KMS-11 (cell line): Measurements from ENCODE around the gene ACP2.

Source experiments
- H2AFZ ChIP-seq: fragments of 200-600 bp; sonication (generic); 2 replicates; pipeline ENCODE4 v1.6.1; 2016; ENCODE audit warnings: antibody characterized with exemption, mixed run types, low read depth
- H3K27ac ChIP-seq: fragments of 200-600 bp; sonication (generic); 2 replicates; pipeline ENCODE4 v1.6.1; 2016; ENCODE audit warnings: mild to moderate bottlenecking, mixed run types
- H3K27me3 ChIP-seq: fragments of 200-600 bp; sonication (generic); 2 replicates; pipeline ENCODE4 v1.6.1; 2017; ENCODE audit warnings: mild to moderate bottlenecking, low read depth, mixed run types, moderate library complexity; ENCODE audit not compliant: insufficient read depth
- H3K36me3 ChIP-seq: fragments of 200-600 bp; sonication (generic); 2 replicates; pipeline ENCODE4 v1.6.1; 2017; ENCODE audit warnings: mild to moderate bottlenecking, mixed run types; ENCODE audit not compliant: insufficient read depth
- H3K4me1 ChIP-seq: fragments of 200-600 bp; sonication (generic); 2 replicates; pipeline ENCODE4 v1.6.1; 2016; ENCODE audit warnings: mild to moderate bottlenecking, low read depth, mixed run types; ENCODE audit not compliant: poor library complexity, severe bottlenecking
- H3K4me2 ChIP-seq: fragments of 200-600 bp; sonication (generic); 2 replicates; pipeline ENCODE4 v1.7.0; 2016; ENCODE audit warnings: mild to moderate bottlenecking, mixed run types
- H3K4me3 ChIP-seq: fragments of 200-600 bp; sonication (generic); IDR thresholded peaks from 2 replicates; pipeline ENCODE4 v1.6.1; 2017; ENCODE audit warnings: low read depth, low read length, mixed read lengths; ENCODE audit not compliant: insufficient read depth
- H3K79me2 ChIP-seq: fragments of 200-600 bp; sonication (generic); 2 replicates; pipeline ENCODE4 v1.6.1; 2016; ENCODE audit warnings: low read depth, mixed run types; ENCODE audit not compliant: insufficient read depth
- H3K9ac ChIP-seq: fragments of 200-600 bp; sonication (generic); 2 replicates; pipeline ENCODE4 v1.6.1; 2016; ENCODE audit warnings: mild to moderate bottlenecking, mixed run types
- H4K20me1 ChIP-seq: fragments of 200-600 bp; sonication (generic); 2 replicates; pipeline ENCODE4 v1.6.1; 2016; ENCODE audit warnings: mild to moderate bottlenecking, mixed run types; ENCODE audit not compliant: insufficient read depth
- CTCF ChIP-seq: fragments of 200-600 bp; sonication (generic); conservative IDR thresholded peaks from 2 replicates; pipeline ENCODE4 v1.6.1; 2017; ENCODE audit warnings: low read depth, mild to moderate bottlenecking, antibody characterized with exemption, low read length, moderate library complexity, mixed read lengths

The ACP2 gene

DNA sequence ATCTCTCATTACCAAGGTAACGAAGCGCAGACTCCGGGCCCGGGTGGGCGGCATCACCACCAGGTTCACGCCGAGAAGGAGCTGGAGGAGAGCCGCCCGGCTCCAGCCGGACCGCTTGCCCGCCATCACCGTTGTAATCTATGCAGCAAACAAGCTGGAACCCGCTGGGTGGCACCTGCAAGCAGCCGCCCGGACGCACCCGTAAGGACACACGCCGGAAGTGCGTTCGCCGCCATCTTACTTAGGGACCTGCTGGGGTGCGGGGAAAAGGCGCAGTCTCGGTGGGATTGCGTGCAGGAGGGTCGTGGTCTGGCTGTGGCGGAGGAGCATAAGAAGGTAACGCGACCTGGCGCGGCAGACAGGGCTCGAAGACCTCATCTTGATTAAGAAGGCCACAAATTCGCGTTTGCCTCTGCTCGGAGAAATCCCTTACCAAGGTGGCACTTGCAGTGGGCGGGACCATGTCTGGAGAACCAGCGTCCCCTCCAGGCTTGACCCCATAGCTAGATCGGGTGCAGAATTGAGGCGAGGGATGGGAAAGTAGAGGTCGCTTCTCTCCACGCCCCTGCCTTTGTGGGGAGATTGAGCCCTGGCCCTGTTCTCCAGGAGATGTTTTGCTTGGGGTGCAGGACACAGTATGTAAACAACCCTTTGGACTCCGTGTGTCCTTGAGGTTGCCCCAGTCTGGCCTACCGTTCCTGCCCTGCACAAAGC, at the start of gene ACP2:
Gene ACP2, minus strand, starts transcription at position 151 of the 714 bp plus-strand sequence. Its CDS starts 25 bp downstream, at position 126.
- peak within 1 kb of the TSS; percentile 97 for H2AFZ ChIP-seq
- H3K79me2 ChIP-seq: peaks cover 4% of the 10 kb centered on the region; the same call in 1 of the 2 replicates
- H3K36me3 ChIP-seq: no peaks in the 10 kb centered on the region
- no peaks in the 10 kb centered on the region for H3K27me3 ChIP-seq
- peaks cover 21% of the 10 kb centered on the region for H3K4me1 ChIP-seq
- H3K27ac ChIP-seq: peak within 1 kb of the TSS; percentile 62
- peak within 1 kb of the TSS; percentile 91 for H3K4me2 ChIP-seq
- H4K20me1 ChIP-seq: no peaks in the 10 kb centered on the region
- peak within 1 kb of the TSS; percentile 82 for H3K9ac ChIP-seq
- H3K4me3 ChIP-seq: no peak within 1 kb of the TSS
- no peak for TF ChIP-seq CTCF

DNA sequence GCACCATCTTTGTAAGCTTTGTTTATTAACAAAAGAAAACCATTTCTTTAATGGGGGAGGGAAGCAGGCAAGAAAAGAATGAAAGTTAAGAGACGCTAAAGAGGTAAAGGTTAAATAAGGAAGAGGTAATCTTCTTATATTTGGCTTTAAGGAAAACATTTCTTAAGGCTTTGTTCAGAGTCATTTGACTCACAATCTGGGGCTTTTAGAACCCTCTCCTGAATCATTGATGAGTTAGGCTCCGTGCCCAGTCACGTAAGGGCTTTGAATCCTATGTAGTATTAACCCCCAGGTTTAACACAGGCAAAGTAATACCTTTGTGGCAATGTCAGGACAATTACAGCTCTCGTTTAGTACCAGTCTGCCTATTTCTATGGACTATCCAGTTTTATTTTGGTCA, 47.4 kb upstream of the ACP2 start:
- Histone ChIP-seq H3K27me3 (no peaks in the 10 kb centered on the region), H3K4me2 (no peak overlapping the region)

DNA sequence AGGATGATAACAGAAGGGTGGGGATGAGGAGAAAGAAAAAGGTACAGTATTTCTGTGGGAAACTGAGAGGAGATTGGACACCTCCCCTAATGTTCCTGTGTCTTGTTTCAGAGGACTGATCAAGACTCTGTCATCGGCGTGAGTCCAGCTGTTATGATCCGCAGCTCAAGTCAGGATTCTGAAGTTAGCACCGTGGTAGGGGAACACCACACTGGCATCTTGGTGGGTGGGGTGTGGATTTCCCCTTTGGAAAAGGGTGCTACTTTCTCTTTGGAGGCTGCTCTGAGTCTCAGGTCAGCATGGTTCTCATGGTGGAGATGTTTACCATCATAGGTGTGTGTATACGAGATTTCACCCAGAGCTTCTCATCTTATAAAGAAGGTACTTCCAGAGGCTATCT, 46.8 kb upstream of the ACP2 start:
- Histone ChIP-seq H3K4me3 (no peak overlapping the region), H3K9ac (no peak overlapping the region), H4K20me1 (no peaks in the 10 kb centered on the region), H3K27ac (no peak overlapping the region), H3K27me3 (no peaks in the 10 kb centered on the region), H3K79me2 (no peaks in the 10 kb centered on the region), H2AFZ (no peak overlapping the region), H3K4me2 (no peak overlapping the region), H3K36me3 (no peaks in the 10 kb centered on the region; the same call in 1 of the 2 replicates), H3K4me1 (no peaks in the 10 kb centered on the region)
- no peak for TF ChIP-seq CTCF

More for the DNA sequence above, 47.4 kb upstream of the ACP2 start:
- H4K20me1 ChIP-seq: no peaks in the 10 kb centered on the region
- no peak overlapping the region for H3K9ac ChIP-seq
- H3K79me2 ChIP-seq: no peaks in the 10 kb centered on the region
- H3K36me3 ChIP-seq: no peaks in the 10 kb centered on the region; the same call in 1 of the 2 replicates
- no peak overlapping the region for H2AFZ ChIP-seq
- H3K4me1 ChIP-seq: no peaks in the 10 kb centered on the region
- TF ChIP-seq CTCF: no peak
- H3K4me3 ChIP-seq: no peak overlapping the region
- no peak overlapping the region for H3K27ac ChIP-seq

DNA sequence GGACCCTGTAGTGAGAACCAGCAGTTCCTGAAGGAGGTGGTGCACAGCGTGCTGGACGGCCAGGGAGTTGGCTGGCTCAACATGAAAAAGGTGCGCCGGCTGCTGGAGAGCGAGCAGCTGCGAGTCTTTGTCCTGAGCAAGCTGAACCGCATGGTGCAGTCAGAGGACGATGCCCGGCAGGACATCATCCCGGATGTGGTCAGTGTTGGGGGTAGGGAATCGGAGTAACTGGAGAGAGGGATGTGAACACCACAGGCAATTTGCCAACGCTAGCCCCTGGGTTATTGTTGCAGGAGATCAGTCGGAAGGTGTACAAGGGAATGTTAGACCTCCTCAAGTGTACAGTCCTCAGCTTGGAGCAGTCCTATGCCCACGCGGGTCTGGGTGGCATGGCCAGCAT, 41.2 kb upstream of the ACP2 start:
- Histone ChIP-seq H3K4me3 (no peak overlapping the region), H3K4me1 (no peaks in the 10 kb centered on the region), H3K27me3 (no peaks in the 10 kb centered on the region), H3K79me2 (no peaks in the 10 kb centered on the region), H2AFZ (no peak overlapping the region), H3K4me2 (no peak overlapping the region), H3K9ac (no peak overlapping the region), H3K27ac (no peak overlapping the region), H4K20me1 (no peaks in the 10 kb centered on the region), H3K36me3 (no peaks in the 10 kb centered on the region; the same call in 1 of the 2 replicates)
- TF ChIP-seq CTCF: no peak
